Embryonic facial prominence (tissue), 1 donor: ENCODE data around the gene BSDC1.
A peak's percentile ranks its signal among the peaks of the same experiment; 100 is the strongest.
"Not testable (repeated sequence)": the region's sequence is repeated elsewhere in the genome, so short reads cannot be mapped to it uniquely, and the experiment has no call there.

Experiments used
- DNase-seq: peaks from one replicate; pipeline ENCODE4 v3.0.0-alpha.2; 2016; ENCODE audit errors: extremely low spot score

Gene BSDC1

DNA sequence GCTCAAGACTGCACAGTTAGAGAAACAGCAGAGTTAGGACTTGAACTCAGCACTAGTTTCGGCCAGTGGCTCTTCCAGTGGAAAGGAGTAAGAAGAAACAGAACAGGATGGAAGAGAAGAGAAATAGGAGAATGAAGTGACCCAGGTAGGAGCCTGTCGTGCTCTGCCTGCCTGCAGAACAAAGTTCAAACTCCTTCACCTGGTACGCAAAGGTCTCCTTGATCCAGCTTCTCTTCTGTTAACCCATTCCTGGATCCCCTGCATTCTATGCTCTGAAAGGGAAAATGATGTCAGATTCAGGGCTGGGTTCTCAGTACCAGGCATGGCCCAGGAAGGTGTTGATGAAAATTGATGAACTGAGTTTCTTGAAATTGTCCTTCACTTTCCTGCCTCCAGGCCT, 35.8 kb downstream of the BSDC1 start:
- no peak for DNase-seq

DNA sequence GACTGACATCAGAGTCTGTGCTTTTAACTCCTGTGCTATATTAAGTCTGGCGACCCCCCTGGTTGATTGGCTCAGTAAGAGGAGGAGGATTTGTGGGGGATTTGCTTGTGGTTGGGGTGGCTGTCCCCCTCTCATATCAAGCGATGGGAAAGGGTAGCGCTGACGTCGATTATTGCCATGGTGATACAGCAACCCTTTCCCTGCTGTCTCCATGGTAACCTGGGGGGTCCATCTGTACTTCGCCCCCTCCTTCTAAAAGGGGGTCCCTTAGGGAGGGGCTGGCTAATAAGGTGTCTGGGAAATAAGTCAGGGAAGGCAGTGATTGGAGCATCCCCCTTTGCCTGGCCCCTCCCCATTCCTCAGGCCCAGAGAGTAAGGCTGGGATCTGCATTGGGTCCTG, 36.6 kb downstream of the BSDC1 start:
- no peak for DNase-seq

- no peak for DNase-seq
Measured at GRCh38 chr1:32356478-32356877, 37.8 kb downstream of the BSDC1 start.

- not testable (repeated sequence) for DNase-seq
Measured at GRCh38 chr1:32355778-32356177, 38.5 kb downstream of the BSDC1 start.

DNA sequence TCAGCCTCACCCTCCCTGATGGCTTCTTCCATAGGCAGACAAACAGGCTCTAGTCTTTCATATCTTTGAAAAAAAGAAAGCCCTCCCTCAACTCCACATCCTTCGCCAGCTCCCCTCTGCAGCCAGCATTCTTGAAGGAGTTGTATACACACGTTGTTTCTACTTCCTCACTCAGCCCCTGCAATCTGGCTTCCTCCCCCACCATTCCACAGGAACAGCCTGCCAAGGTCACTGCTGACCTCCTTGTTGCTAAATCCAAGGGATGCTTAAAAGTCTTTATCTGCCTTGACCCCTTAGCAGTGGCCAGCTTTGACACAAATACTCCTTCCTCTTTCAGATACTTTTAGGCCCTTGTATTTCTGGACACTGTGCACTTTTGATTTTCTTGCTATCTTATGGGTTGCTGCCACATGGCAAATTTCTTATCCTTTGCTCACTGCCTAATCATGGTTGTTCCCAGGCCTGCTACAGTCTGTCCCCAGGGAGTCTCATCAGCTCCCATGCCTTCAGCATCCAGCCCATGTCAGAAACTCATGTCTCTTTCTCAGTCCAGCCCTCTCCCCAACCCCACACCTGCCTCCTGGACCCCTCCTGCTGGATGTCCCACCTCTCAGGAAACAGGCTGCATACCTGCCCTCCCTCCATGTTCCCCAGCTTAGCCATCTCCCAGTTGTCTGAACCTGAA, 40.2 kb downstream of the BSDC1 start:
- DNase-seq: no peak

- no peak for DNase-seq
Measured at GRCh38 chr1:32353431-32353830, 40.8 kb downstream of the BSDC1 start.

DNA sequence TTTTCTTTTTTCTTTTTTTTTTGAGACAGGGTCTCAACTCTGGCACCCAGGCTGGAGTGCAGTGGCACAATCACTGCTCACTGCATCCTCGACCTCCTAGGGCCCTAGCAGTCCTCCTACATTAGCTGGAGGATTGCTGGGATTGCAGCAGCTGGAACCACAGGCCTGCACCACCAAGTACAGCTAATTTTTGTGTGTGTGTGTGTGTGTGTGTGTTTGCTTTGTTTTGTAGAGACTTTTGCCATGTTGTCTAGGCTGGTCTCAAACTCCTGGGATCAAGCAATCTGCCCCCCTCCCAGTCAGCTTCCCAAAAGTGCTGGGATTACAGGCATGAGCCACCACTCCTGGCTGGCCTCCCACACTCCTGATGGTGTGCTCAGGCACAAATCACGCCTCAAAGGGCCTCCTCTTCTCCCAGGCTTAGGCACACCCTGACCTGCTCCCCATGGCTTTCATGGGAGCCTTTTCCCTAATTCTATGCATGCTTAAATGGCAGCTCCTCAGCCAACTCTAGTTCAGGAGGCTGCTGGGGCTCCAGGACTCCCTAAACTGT, 41.3 kb downstream of the BSDC1 start:
- no peak for DNase-seq

DNA sequence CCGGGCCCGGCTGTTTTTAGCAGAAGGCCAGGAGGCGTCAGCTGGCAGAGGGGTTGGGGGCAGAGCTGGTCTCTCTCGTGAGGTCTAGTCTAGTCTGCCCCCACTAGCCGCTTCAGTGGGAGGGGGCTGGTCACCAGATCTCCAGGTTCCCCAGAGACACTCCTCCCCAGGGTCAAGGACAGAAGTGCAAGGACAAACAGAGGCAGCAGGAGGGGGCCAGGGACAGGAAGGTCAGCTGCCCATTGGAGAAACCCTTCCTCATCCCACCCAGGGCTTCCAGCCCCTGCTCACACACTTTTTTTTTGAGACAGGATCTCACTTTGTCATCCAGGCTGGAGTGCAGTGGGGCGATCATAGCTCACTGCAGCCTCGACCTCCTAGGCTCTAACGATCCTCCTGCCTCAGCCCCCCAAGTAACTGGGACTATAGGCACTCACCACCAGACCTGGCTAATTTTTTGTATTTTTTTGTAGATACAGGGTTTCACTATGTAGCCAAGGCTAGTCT, 41.9 kb downstream of the BSDC1 start:
- no peak for DNase-seq

GRCh38 chr1:32351399-32352238, 42.6 kb downstream of the BSDC1 start:
- peak; percentile 91 for DNase-seq

- no peak for DNase-seq
Measured at GRCh38 chr1:32350785-32351398, 43.3 kb downstream of the BSDC1 start.

- DNase-seq: no peak
Measured at GRCh38 chr1:32349211-32349708, 45.0 kb downstream of the BSDC1 start.

- DNase-seq: no peak
Measured at GRCh38 chr1:32346532-32347157, 47.6 kb downstream of the BSDC1 start.

DNA sequence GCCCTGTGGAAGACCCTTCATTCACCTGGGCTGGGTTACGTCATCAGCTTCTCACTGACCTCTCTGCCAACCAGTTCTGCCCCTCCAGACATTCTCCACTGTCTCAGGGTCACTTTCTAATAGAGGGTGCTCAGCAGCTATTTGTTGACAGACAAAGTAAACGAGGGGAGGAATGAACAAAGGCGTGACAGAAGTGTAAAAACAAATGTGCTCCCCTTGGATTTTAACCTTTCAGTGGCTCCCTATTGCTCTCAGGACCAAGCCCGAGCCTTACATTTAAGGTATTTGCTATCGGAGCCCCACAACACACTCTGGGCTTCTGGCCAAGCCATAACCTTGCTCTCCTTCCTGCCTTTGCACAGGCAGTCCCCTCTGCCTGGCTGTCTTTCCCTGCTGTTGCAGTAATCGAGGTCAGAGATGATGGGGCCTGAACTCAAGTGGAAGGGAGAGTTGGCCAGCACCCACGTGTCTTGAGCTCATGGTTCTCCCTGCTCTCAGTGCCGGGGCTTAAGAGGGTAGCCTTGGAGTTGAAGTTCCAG, 48.9 kb downstream of the BSDC1 start:
- DNase-seq: no peak

DNA sequence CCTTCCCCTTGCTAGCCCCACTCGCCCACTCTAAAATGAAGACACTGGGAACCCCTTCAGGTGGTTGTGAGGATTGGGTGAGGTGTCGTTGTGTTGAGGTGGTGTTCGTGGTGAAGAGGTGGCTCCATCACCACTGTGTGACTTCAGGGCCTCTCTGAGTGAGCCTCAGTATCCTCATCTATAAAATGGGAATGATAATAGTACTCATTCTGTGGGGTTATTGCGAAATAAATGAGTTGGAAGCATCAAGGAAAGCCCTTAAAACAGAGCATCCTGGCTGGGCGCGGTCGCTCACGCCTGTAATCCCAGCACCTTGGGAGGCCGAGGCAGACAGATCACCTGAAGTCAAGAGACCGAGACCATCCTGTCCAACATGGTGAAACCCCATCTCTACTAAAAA, 51.5 kb downstream of the BSDC1 start:
- no peak for DNase-seq

GRCh38 chr1:32341971-32342370, 52.3 kb downstream of the BSDC1 start:
- no peak for DNase-seq

GRCh38 chr1:32341186-32341757, 53.0 kb downstream of the BSDC1 start:
- DNase-seq: no peak

GRCh38 chr1:32339363-32339978, 54.8 kb downstream of the BSDC1 start:
- no peak for DNase-seq

GRCh38 chr1:32338637-32339145, 55.5 kb downstream of the BSDC1 start:
- no peak for DNase-seq

GRCh38 chr1:32337855-32338636, 56.2 kb downstream of the BSDC1 start:
- DNase-seq: no peak
